ENCODE results near the gene RING1.

DNA sequence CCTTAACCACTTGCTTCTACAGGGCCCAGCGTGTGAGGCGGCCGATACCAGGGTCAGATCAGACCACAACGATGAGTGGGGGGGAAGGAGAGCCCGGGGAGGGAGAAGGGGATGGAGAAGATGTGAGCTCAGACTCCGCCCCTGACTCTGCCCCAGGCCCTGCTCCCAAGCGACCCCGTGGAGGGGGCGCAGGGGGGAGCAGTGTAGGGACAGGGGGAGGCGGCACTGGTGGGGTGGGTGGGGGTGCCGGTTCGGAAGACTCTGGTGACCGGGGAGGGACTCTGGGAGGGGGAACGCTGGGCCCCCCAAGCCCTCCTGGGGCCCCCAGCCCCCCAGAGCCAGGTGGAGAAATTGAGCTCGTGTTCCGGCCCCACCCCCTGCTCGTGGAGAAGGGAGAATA, 2.8 kb downstream of the RING1 start:
- TF ChIP-seq, protein P1, sequence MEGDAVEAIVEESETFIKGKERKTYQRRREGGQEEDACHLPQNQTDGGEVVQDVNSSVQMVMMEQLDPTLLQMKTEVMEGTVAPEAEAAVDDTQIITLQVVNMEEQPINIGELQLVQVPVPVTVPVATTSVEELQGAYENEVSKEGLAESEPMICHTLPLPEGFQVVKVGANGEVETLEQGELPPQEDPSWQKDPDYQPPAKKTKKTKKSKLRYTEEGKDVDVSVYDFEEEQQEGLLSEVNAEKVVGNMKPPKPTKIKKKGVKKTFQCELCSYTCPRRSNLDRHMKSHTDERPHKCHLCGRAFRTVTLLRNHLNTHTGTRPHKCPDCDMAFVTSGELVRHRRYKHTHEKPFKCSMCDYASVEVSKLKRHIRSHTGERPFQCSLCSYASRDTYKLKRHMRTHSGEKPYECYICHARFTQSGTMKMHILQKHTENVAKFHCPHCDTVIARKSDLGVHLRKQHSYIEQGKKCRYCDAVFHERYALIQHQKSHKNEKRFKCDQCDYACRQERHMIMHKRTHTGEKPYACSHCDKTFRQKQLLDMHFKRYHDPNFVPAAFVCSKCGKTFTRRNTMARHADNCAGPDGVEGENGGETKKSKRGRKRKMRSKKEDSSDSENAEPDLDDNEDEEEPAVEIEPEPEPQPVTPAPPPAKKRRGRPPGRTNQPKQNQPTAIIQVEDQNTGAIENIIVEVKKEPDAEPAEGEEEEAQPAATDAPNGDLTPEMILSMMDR (IDR thresholded peaks at IDR 0.05): no peak
- no peak for TF ChIP-seq POLR2A (IDR thresholded peaks at IDR 0.05; ENCODE audit: low read depth)
